SIG-M5 treated with dmso at 0.1 percent for 504 hours (cell line): Measurements from ENCODE around the gene MTUS2.

Source experiments
- DNase-seq: peaks from one replicate; lab custom pipeline; 2025; ENCODE audit not compliant: unreplicated experiment; lab: John Stamatoyannopoulos, UW

Gene MTUS2

DNA sequence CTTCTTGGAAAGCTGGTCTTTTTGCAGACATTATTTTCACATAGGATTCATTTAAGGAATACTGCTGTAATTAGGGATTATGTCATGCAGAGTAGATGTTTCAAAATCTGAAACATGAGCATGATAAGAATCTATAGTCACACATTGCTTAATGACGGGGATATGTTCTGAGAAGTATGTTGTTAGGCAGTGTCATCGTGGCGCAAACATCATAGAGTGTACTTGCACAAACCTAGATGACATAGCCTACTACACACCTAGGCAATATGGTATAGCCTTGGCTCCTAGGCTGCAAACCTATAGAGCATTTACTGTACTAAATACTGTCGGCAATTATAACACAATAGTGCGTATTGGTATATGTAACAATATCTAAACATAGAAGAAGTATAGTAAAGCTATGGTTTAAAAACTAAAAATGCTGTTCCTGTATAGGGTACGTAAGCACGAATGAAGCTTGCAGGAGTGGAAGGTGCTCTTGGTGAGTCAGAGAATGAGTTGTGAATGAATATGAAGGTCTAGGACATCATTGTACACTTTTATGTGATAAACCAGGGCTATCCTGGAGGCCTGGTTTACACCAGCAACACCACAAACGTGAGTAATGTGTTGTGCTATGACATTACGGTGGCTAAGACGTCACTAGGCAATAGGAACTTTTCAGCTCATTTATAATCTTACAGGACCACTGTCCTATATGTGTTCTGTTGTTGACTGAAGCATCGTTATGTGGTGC, 283.1 kb downstream of the MTUS2 start:
- no peak for DNase-seq

DNA sequence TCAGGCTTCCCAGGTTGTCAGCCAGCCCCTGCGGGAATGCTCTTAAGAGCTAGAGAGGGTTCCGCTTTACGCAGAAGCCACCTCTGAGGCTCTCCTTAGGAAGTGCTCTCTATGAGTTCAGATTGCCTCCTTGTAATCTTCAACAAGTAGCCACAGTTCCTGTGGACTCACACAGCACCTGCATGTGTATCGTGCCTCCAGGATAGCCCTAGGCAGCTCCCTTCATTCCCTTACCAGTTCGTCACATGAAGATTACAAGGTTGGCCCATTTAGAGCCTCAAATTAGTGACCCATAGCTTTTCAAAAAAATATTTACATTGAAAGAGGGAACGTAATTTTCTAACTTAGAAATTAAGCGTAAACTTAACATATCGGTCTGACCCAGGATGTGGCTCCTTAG, 284.3 kb downstream of the MTUS2 start:
- no peak for DNase-seq

- DNase-seq: peak; percentile 3
Measured at GRCh38 chr13:29105779-29106178, 285.6 kb downstream of the MTUS2 start.

DNA sequence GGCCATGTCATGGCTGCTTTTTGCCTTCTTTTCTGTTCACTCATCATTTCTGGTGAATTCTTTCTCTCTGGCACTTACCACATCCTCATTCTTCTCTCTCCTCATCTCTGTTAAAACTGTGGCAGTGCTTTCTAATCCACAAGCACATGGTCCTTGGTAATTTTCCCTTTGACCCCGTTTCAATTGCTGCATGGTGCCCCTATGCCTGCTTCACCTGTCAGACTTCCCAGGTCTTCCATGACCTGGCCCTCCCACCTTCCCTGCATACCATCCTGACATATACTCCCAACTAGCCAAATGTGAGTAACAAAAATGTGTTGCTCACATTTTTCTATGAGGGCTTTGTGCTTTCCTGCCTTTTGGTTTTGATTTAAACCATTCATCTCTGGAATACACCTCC, 286.5 kb downstream of the MTUS2 start:
- no peak for DNase-seq

GRCh38 chr13:29108068-29108786, 288.1 kb downstream of the MTUS2 start:
- DNase-seq: no peak

DNA sequence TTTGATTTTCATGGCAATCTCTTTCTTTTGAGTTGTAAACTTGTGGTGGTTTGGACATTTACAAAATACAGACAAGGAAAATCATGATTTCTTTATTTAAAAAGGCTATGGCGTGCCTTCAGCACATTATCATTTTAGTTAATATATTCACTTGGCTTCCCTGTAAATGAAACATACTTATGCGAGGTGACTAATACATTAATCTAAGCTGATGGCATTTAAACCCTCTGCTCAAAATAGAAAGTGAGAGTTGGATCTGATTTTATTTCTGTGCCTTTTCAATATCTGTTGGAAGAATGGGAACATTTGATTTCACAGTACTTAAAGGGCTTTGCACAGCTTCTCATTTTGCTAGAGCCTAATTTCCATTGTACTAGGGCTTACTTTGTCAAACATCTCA, 289.8 kb downstream of the MTUS2 start:
- DNase-seq: no peak

DNA sequence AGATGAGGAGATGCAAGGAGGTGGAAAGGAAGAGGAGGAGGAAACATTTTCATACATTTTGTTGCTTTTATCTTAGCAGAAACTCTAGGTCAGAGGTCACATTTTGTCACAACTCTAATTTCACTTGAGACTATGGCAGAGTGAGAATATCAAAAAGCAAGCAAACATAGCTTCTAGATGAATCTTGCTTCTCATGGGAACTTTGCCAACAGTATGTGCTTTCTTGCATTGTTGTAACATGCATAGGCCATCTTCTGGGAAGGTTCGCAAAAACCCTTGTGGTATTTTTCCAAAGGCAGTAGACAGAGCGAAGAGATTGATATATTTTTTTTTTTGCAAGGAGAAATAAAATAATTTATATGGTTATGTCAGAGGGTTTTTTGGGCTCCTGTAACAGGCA, 291.3 kb downstream of the MTUS2 start:
- DNase-seq: no peak

- DNase-seq: no peak
Measured at GRCh38 chr13:29115842-29116241, 295.7 kb downstream of the MTUS2 start.

- DNase-seq: no peak
Measured at GRCh38 chr13:29117663-29118062, 297.5 kb downstream of the MTUS2 start.

GRCh38 chr13:29118471-29118870, 298.3 kb downstream of the MTUS2 start:
- no peak for DNase-seq

GRCh38 chr13:29125191-29125933, 305.2 kb downstream of the MTUS2 start:
- DNase-seq: no peak

DNA sequence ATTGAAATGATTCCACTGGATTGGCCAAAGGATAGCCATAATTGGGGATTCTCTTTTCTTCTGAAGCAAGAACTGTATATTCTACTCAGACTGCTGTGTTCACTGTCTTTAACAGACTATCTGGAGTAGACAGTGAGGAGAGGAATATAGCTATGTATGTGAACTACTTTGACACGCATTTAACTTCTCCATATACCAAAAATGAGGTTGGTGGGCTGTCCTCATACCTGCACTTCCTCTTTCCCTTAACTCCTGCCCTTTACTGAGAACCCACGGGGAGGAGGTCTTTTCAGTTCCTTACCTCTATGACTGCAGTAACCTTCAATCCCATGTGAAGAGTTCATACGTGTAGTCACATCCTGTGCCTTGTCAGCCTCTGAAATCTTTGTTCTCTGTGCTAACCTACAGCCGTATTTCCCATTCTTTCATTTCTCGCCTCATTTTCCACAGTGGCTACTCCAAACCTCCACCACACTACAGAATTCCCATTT, 305.8 kb downstream of the MTUS2 start:
- DNase-seq: no peak

- no peak for DNase-seq
Measured at GRCh38 chr13:29129616-29130015, 309.5 kb downstream of the MTUS2 start.

DNA sequence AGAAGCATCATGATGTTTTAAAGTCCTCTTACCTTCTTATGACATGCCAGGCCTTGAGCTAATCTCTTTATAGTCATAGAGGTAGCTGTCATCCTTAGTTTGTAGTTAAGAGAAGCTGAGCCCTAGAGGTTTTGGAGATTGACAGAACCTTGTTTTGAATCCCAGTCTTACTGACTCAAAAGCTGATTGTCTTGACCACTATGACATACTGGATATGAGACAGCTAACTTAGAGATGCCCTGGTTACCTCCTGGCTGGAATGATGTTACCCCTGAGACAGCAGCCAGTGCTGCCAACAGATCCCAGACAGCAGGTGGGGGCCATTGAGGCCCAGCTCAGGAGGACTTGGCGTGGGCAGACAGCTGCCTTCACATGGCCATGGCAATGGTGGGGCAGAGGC, 311.0 kb downstream of the MTUS2 start:
- DNase-seq: no peak

DNA sequence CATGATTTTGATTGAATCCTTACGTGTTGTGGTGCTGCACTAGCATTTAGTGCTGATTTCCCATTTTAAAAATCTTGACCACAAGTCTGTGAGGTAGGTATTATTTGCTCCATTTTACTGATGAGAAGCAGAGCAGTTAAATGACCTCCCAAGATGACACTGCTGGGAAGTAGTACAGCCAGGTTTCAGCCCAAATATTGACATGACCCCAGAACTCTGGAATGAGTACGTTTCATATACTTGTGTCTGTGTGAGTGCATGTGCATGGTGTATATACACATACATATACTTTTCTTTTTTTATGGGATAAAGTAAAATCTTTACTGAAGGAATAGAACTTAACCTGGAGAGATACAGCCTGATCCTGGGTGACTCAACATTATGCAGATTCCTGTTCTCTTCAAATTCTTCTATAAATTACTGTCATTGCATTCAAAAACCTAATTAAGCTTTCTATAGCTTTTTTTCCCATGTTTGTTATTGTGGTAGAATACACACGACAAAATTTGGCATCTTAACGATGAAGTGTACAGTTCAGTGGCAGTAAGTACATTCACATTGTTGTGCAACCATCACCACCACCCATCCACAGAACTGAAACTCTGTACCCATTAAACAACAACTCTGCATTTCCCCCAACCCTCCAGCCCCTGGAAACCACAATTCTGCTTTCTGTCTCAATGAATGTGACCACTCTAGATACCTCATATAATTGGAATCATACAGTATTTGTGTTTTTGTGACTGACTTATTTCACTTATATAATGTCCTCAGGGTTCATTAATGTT, 311.9 kb downstream of the MTUS2 start:
- peak; percentile 21 for DNase-seq

DNA sequence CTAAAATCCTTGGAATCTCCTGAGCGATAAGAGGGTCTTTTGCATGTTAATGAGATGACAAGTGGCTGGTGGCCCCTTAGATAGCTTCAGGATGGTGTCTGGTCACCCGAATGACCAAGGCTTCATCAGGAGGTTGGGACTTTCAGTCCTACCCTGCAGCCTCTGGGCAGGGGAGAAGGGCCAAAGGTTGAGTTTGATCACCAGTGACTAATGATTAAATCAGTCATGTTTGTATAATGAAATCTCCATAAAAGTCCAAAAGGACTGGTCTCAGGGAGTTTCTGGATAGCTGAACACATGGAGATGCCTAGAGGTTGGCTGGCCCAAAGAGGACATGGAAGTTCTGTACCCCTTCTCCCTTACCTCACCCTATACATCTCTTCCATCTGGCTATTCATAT, 316.2 kb downstream of the MTUS2 start:
- DNase-seq: no peak

- no peak for DNase-seq
Measured at GRCh38 chr13:29137016-29137415, 316.9 kb downstream of the MTUS2 start.

DNA sequence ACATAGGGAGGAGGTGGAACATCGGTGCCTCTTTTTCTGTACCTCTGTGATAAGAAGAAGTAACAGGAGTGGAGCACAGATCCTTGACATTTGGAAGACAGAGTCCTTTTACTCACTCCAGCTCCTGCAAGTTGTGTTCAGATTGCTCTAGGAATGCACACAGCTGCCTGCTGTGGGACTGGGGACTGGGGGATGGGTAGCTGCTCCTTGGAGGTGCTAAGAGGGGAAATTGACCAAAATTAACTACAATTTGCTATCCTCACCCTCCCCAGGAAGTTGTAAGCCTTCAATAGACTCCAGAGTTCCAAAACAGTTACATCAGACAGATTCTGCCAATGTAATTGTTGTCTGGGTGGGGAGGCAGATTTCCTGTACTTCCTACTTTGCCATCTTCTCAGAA, 317.9 kb downstream of the MTUS2 start:
- DNase-seq: no peak

DNA sequence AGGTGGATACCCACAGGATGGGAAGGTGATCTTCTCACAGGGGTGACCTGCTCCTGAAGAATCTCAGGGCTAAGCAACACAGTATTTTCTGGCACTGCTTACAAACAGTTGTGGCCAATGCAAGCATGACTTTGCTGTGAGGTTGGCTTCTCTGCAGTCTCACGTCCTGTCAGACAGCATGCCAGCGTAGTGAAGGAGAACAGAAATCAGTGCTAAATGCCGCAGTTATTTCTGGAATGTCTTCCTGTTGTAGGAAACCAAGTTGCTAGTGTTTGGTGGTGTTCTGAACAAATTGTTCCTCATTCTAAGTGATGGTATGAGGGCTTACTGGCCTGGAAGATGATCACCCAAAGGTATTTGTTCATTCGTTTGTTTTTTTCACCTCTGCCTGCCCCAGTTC, 320.1 kb downstream of the MTUS2 start:
- no peak for DNase-seq

DNA sequence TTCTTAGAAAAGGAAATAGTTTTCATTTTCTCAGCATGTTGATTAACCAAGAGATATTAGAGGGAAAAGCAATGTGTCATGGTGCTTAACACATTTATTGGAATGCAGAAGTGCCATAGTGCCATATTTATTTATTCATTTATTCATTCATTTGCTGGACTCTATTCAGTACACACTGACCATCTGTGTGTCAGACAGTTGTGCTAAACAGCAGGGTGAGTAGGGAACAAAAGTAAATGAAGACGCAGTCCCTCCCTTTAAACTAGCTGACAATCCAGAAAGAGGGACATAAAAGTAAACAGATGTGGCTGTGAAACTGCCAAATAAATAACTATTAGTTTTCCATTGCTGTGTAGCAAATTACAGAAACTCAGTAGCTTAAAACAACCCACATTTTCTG, 323.7 kb downstream of the MTUS2 start:
- no peak for DNase-seq

DNA sequence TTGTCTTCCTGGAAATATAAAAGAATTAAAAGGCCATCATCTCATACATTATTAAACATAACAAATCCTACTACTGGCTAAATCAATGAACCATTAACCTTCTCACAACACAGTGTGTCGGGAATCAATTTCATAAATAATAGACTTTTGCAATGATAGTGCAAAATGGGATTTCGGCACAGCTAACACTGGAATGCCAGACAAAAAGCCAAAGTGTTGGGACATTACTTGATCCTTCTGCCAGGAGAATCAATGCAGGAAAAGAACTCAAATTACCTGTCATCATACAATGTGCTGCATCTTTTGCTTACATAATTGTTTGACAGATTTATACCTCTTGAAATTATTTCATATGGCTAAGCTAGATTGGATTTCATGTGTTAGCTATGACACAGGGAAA, 334.3 kb downstream of the MTUS2 start:
- DNase-seq: no peak
